ENCODE measurements around the gene EYA4.

The EYA4 gene

DNA sequence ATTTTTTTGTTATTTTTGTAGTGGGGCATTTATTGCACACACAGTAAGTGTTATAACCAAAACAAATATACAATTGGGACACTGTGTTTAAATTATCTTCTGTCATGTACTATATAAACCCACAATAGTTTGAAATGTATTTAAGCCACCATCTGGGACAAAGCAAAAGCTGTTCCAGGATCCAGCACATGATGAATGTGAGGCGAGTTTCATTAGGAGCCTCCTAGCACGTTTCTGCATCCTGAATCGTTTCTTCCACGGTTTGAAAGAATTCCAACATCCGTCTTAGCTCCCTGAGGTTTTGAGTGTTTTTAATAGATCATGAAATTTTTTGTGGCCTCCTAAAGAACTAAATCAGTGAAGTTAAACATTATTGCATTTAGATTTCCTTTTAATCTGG is 65.8 kb downstream of the EYA4 start:
- TF ChIP-seq, protein P1, sequence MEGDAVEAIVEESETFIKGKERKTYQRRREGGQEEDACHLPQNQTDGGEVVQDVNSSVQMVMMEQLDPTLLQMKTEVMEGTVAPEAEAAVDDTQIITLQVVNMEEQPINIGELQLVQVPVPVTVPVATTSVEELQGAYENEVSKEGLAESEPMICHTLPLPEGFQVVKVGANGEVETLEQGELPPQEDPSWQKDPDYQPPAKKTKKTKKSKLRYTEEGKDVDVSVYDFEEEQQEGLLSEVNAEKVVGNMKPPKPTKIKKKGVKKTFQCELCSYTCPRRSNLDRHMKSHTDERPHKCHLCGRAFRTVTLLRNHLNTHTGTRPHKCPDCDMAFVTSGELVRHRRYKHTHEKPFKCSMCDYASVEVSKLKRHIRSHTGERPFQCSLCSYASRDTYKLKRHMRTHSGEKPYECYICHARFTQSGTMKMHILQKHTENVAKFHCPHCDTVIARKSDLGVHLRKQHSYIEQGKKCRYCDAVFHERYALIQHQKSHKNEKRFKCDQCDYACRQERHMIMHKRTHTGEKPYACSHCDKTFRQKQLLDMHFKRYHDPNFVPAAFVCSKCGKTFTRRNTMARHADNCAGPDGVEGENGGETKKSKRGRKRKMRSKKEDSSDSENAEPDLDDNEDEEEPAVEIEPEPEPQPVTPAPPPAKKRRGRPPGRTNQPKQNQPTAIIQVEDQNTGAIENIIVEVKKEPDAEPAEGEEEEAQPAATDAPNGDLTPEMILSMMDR (IDR thresholded peaks at IDR 0.05; ENCODE audit: extremely low read depth, missing control alignments): no peak
- DNase-seq (ENCODE audit: low spot score): no peak

DNA sequence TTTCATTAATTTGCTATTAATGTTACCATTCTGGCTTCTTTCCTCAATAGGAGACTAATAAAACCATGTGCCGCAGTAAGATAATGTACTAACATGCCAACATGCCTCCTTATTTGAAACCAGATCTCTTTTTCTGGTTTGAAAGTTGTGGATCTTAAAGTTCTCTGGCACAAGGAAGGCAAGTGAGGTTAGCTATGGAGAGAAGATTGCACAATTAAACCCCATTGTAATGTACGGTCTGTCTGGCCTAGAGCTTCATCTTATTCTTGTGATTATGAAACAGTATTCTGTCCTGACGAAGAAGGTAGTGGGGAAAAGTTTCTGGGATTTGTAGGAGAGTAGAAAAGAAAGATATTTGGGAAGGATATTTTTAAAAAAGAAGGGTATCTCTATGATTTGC is 68.4 kb downstream of the EYA4 start:
- DNase-seq (ENCODE audit: low spot score): no peak
- TF ChIP-seq, protein P1 (IDR thresholded peaks at IDR 0.05; ENCODE audit: extremely low read depth, missing control alignments): no peak

DNA sequence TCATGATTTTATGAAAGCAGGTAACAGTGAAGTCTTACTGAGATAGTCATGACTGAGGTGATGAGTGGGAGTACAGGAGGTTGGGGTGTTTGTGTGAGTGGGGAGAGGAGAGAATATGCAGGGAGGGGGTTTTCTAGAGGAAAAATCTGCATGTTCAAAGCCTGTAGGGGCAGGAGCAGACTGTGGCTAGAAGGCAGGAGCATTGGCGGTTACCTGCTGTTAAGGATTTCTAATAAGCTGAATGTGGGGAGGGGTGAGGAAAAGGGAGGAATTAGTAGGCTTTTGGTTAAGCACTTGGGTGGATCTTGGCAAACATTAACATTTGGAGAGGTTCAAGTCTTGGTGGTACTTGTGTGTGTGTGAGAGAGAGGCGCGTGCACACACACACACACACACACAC is 70.8 kb downstream of the EYA4 start:
- no peak for DNase-seq (ENCODE audit: low spot score)
- TF ChIP-seq, protein P1 (IDR thresholded peaks at IDR 0.05; ENCODE audit: extremely low read depth, missing control alignments): no peak

DNA sequence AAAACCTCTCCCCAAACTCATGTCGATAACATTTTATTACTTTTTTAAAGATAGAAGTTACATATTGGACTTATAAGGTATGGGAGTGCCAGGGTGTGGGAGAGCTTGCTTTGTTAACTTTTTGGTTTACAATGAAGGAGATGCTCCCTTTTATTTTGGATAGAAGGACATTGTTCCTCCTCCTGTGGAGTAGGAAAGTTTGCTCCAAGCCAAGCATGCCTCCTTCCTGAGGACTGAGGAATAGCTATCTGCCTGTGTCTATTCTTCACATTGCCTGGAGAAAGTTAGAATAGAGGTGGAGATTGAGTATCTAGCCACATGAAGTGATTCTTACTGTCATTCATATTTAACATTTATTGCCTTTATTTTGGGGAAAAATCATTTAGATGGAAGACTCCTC is 71.9 kb downstream of the EYA4 start:
- no peak for DNase-seq (ENCODE audit: low spot score)
- TF ChIP-seq, protein P1 (IDR thresholded peaks at IDR 0.05; ENCODE audit: extremely low read depth, missing control alignments): no peak

DNA sequence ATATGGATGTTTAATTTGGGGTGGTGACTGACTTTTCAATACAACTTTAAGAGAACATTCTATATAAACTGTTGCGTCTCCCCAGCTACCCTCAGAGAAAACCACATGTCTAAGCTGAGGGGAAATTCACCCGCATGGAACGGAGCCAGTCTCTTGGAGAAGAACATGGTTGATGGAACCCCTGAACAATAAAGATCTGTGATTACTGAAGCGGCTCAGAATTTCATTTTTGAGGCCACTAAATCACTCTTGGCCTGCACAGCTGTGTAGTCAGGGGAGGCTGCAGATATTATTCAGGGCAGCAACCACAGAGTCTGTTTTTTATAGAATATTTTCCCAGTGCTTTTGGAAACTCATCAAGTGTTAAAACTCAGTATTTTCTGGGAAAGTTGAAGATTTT is 73.8 kb downstream of the EYA4 start:
- TF ChIP-seq, protein P1 (IDR thresholded peaks at IDR 0.05; ENCODE audit: extremely low read depth, missing control alignments): no peak
- DNase-seq (ENCODE audit: low spot score): no peak

DNA sequence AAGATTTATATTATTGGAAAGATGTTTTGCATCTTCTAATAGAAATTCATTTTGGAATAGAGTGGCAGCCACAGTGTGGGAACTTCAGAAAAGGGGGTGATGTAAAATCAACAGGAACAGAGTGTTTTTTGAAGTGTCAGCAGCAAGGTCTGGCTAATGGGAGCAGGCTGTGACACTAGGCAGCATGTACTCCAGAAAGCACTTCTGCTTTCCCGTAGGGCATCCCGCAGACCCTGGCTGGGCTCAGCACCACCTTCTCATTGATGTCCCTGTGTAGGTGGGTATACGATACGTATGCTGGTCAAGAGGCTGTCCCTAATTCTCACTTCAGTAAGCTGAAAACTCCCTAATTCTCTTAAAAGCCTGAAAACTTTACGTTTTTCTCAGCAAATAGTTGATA is 74.7 kb downstream of the EYA4 start:
- TF ChIP-seq, protein P1 (IDR thresholded peaks at IDR 0.05; ENCODE audit: extremely low read depth, missing control alignments): no peak
- no peak for DNase-seq (ENCODE audit: low spot score)

DNA sequence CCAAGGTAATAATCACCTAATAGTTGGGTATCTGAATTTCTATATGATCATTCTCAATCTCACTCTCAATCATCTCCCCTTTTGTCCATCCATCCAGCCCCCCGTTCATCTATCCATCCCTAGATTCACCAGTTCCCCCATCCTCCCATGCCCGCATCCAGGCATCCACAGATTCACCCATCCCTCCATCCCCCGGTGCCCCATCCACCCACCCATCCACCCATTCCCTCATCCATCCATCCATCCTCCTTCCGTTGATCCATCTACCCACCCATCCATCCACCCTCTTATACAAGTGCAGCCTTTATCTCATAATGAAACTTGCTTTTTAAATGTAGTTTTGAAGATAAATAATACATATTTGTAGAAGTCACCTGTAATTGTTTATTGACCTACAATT is 76.5 kb downstream of the EYA4 start:
- no peak for DNase-seq (ENCODE audit: low spot score)
- TF ChIP-seq, protein P1 (IDR thresholded peaks at IDR 0.05; ENCODE audit: extremely low read depth, missing control alignments): no peak
